K562 (cell line): ENCODE results near the gene MAP1LC3A. TPM values are rescaled to one million over a fixed set of nuclear protein-coding genes. Genes with fewer than 3 reads are reported as not detected.

ENCODE experiments used
- polyA plus RNA-seq, 8 experiments: library from polyadenylated mRNA; depleted of rRNA in 4 of 8; stranded (reverse) in 5 of 8; unstranded in 3 of 8; fragments of >200 nt; fragmentation: Nextera tagmentation in 2 of 8; fragmentation: Illumina TruSeq in 1 of 8; extraction: Ambion mirVana in 2 of 8; extraction: Trizol in 1 of 8; gene quantifications; 2 replicates each; pipeline versions ENCODE4 v1.2.1 to v1.2.3, GENCODE V29; 2011 to 2014; ENCODE audit warnings: inconsistent platforms in 1 of 8, missing spikeins in 1 of 8
- small RNA-seq: library from RNA; depleted of rRNA; stranded (forward); fragments of <200 nt; gene quantifications from one replicate; pipeline ENCODE3, GENCODE V24; 2014
- total RNA-seq, 7 experiments: library from RNA; depleted of rRNA in 6 of 7; stranded (reverse); fragments of >200 nt in 6 of 7; fragmentation: Illumina TruSeq in 2 of 7; extraction: Trizol in 2 of 7; gene quantifications; 2 replicates each; pipeline versions ENCODE4 v1.2.1 to v1.2.3, GENCODE V29; 2011 to 2021; ENCODE audit warnings: low replicate concordance in 1 of 7

MAP1LC3A gene
- total and polyA plus RNA-seq, 9 of the 15 experiments (the other 6 are each of a cell fraction or from before 2014, with no cell fraction given), result 0.27 to 0.38 TPM; not detected in 7

Small RNAs within 50 kb of the gene (small RNA-seq; reads per million reads assigned to genes)
- gene RF00019, result not detected

Other genes starting within 250 kb of the MAP1LC3A start
- 20.5 and 22.9 TPM in 2 replicates for gene ITCH, start 195.4 kb upstream of the MAP1LC3A start, total RNA-seq (2014; rRNA removed)
- gene ITCH, start 195.4 kb upstream of the MAP1LC3A start, total RNA-seq (2014; rRNA removed; fragmentation: Illumina TruSeq; extraction: Trizol), result 53.0 and 56.7 TPM in 2 replicates
- 44.4 and 52.5 TPM in 2 replicates for gene ITCH, start 195.4 kb upstream of the MAP1LC3A start, total RNA-seq (2015; rRNA removed; fragmentation: Illumina TruSeq; extraction: Trizol)
- 40.2 and 41.6 TPM in 2 replicates for gene ITCH, start 195.4 kb upstream of the MAP1LC3A start, total RNA-seq (2021)
- gene ITCH, start 195.4 kb upstream of the MAP1LC3A start, polyA plus RNA-seq (2011; rRNA removed), result 14.3 and 17.5 TPM in 2 replicates
- 27.5 and 33.2 TPM in 2 replicates for gene ITCH, start 195.4 kb upstream of the MAP1LC3A start, polyA plus RNA-seq (2014; fragmentation: Illumina TruSeq; extraction: Trizol)
- 10 to 100 TPM in 1 of 2 experiments, 1 to 10 TPM in 1; 7.5 to 13.1 TPM for gene ITCH, start 195.4 kb upstream of the MAP1LC3A start, polyA plus RNA-seq (2014; fragmentation: Nextera tagmentation; extraction: Ambion mirVana)
- 15.3 and 19.0 TPM in 2 replicates for gene ITCH, start 195.4 kb upstream of the MAP1LC3A start, polyA plus RNA-seq (2014; rRNA removed)
- 101 and 142 TPM in 2 replicates for gene DYNLRB1, start 42.3 kb upstream of the MAP1LC3A start, total RNA-seq (2014; rRNA removed)
- gene DYNLRB1, start 42.3 kb upstream of the MAP1LC3A start, total RNA-seq (2014; rRNA removed; fragmentation: Illumina TruSeq; extraction: Trizol), result 87.3 and 121 TPM in 2 replicates
- gene DYNLRB1, start 42.3 kb upstream of the MAP1LC3A start, total RNA-seq (2015; rRNA removed; fragmentation: Illumina TruSeq; extraction: Trizol), result 135 and 145 TPM in 2 replicates
- 85.4 and 90.1 TPM in 2 replicates for gene DYNLRB1, start 42.3 kb upstream of the MAP1LC3A start, total RNA-seq (2021)
- gene DYNLRB1, start 42.3 kb upstream of the MAP1LC3A start, polyA plus RNA-seq (2011; rRNA removed), result 80.2 and 113 TPM in 2 replicates
- gene DYNLRB1, start 42.3 kb upstream of the MAP1LC3A start, polyA plus RNA-seq (2014; fragmentation: Illumina TruSeq; extraction: Trizol), result 286 and 358 TPM in 2 replicates
- 100 to 1,000 TPM; 172 to 191 TPM for gene DYNLRB1, start 42.3 kb upstream of the MAP1LC3A start, polyA plus RNA-seq (2014; fragmentation: Nextera tagmentation; extraction: Ambion mirVana)
- 48.7 and 59.0 TPM in 2 replicates for gene DYNLRB1, start 42.3 kb upstream of the MAP1LC3A start, polyA plus RNA-seq (2014; rRNA removed)
- gene PIGU, start 118.4 kb downstream of the MAP1LC3A start, total RNA-seq (2014; rRNA removed), result 14.9 and 19.9 TPM in 2 replicates
- 28.1 and 32.0 TPM in 2 replicates for gene PIGU, start 118.4 kb downstream of the MAP1LC3A start, total RNA-seq (2014; rRNA removed; fragmentation: Illumina TruSeq; extraction: Trizol)
- 32.1 and 32.4 TPM in 2 replicates for gene PIGU, start 118.4 kb downstream of the MAP1LC3A start, total RNA-seq (2015; rRNA removed; fragmentation: Illumina TruSeq; extraction: Trizol)
- gene PIGU, start 118.4 kb downstream of the MAP1LC3A start, total RNA-seq (2021), result 25.0 and 26.0 TPM in 2 replicates
- 92.0 and 100 TPM in 2 replicates for gene PIGU, start 118.4 kb downstream of the MAP1LC3A start, polyA plus RNA-seq (2011; rRNA removed)
- gene PIGU, start 118.4 kb downstream of the MAP1LC3A start, polyA plus RNA-seq (2014; fragmentation: Illumina TruSeq; extraction: Trizol), result 50.5 and 63.3 TPM in 2 replicates
- 10 to 100 TPM in 1 of 2 experiments, 1 to 10 TPM in 1; 6.5 to 14.2 TPM for gene PIGU, start 118.4 kb downstream of the MAP1LC3A start, polyA plus RNA-seq (2014; fragmentation: Nextera tagmentation; extraction: Ambion mirVana)
- 28.9 and 37.2 TPM in 2 replicates for gene PIGU, start 118.4 kb downstream of the MAP1LC3A start, polyA plus RNA-seq (2014; rRNA removed)
- 0.94 and 1.3 TPM in 2 replicates for gene TP53INP2, start 145.6 kb downstream of the MAP1LC3A start, total RNA-seq (2014; rRNA removed)
- 0.62 and 0.93 TPM in 2 replicates for gene TP53INP2, start 145.6 kb downstream of the MAP1LC3A start, total RNA-seq (2014; rRNA removed; fragmentation: Illumina TruSeq; extraction: Trizol)
- 0.43 and 0.64 TPM in 2 replicates for gene TP53INP2, start 145.6 kb downstream of the MAP1LC3A start, total RNA-seq (2015; rRNA removed; fragmentation: Illumina TruSeq; extraction: Trizol)
- gene TP53INP2, start 145.6 kb downstream of the MAP1LC3A start, total RNA-seq (2021), result 3.6 and 4.2 TPM in 2 replicates
- gene TP53INP2, start 145.6 kb downstream of the MAP1LC3A start, polyA plus RNA-seq (2011; rRNA removed), result 1.5 and 2.2 TPM in 2 replicates
- gene TP53INP2, start 145.6 kb downstream of the MAP1LC3A start, polyA plus RNA-seq (2014; fragmentation: Illumina TruSeq; extraction: Trizol), result 5.0 and 5.5 TPM in 2 replicates
- 1 to 10 TPM; 1.0 to 1.1 TPM for gene TP53INP2, start 145.6 kb downstream of the MAP1LC3A start, polyA plus RNA-seq (2014; fragmentation: Nextera tagmentation; extraction: Ambion mirVana)
- 1.4 and 2.1 TPM in 2 replicates for gene TP53INP2, start 145.6 kb downstream of the MAP1LC3A start, polyA plus RNA-seq (2014; rRNA removed)